IMR-90 (cell line): Measurements from ENCODE around the gene ENTPD1. TPM values are rescaled to one million over a fixed set of nuclear protein-coding genes. Genes with fewer than 3 reads are reported as not detected.

Source experiments
- ATAC-seq: fragments of 200-7000 bp; cut with Tn5 transposase; 2 replicates; pipeline ENCODE4 v1.9.1; 2020; ENCODE audit warnings: low read depth, mild to moderate bottlenecking, moderate library complexity
- BruUV-seq: library from RNA; stranded (reverse); fragments of 400-500 nt; replicated peaks from 2 replicates; lab custom pipeline; 2021; lab: Mats Ljungman, UMichigan
- CTCF ChIA-PET: fragments of 300-600 bp; formaldehyde crosslinking; extraction: SDS; loops from one replicate; lab custom pipeline; 2021; ENCODE audit warnings: antibody characterized with exemption; lab: Yijun Ruan, JAX
- POLR2A ChIA-PET: fragments of 300-600 bp; sonication (Branson Sonifier 250); formaldehyde crosslinking; loops from one replicate; lab custom pipeline; 2022; ENCODE audit warnings: antibody characterized with exemption; ENCODE audit not compliant: unreplicated experiment; lab: Charles Lee
- DNase-seq: peaks from one replicate; pipeline ENCODE4 v3.0.0; 2013
- H2AFZ ChIP-seq: replicated peaks from 2 replicates; pipeline ENCODE3; 2013; ENCODE audit warnings: low read length, mild to moderate bottlenecking; ENCODE audit not compliant: poor library complexity
- H2AK5ac ChIP-seq: 2 replicates; pipeline ENCODE4 v1.6.1; 2013; ENCODE audit warnings: low read depth, low read length, inconsistent platforms
- H2AK9ac ChIP-seq: replicated peaks from 2 replicates; pipeline ENCODE3; 2013; ENCODE audit warnings: mild to moderate bottlenecking, low read depth, low read length, moderate library complexity; ENCODE audit not compliant: poor library complexity
- H2BK120ac ChIP-seq: 2 replicates; pipeline ENCODE4 v1.6.1; 2013; ENCODE audit warnings: low read depth, low read length, inconsistent platforms
- H2BK15ac ChIP-seq: 3 replicates; pipeline ENCODE4 v1.6.1; 2013; ENCODE audit warnings: low read depth, low read length, inconsistent platforms
- H2BK20ac ChIP-seq: 2 replicates; pipeline ENCODE4 v1.6.1; 2013; ENCODE audit warnings: low read depth, mild to moderate bottlenecking, inconsistent platforms, low read length, moderate library complexity
- H2BK5ac ChIP-seq: 2 replicates; pipeline ENCODE4 v1.6.1; 2013; ENCODE audit warnings: mild to moderate bottlenecking, low read depth, low read length, inconsistent platforms; ENCODE audit not compliant: poor library complexity, severe bottlenecking
- H3K14ac ChIP-seq: replicated peaks from 2 replicates; pipeline ENCODE4 v1.6.1; 2013; ENCODE audit warnings: low read depth, low read length, inconsistent platforms
- H3K18ac ChIP-seq: 2 replicates; pipeline ENCODE4 v1.6.1; 2013; ENCODE audit warnings: low read depth, low read length, control low read depth
- H3K23ac ChIP-seq: 2 replicates; pipeline ENCODE4 v1.6.1; 2013; ENCODE audit warnings: low read depth, low read length, inconsistent platforms
- H3K27ac ChIP-seq: 2 replicates; pipeline ENCODE4 v1.5.1; 2013; ENCODE audit warnings: mild to moderate bottlenecking, control low read depth, low read length; ENCODE audit not compliant: insufficient read depth
- H3K27me3 ChIP-seq: 2 replicates; pipeline ENCODE4 v1.6.1; 2013; ENCODE audit warnings: low read length; ENCODE audit not compliant: control insufficient read depth, insufficient read depth
- H3K36me3 ChIP-seq: 2 replicates; pipeline ENCODE4 v1.6.1; 2013; ENCODE audit warnings: low read length, mixed read lengths; ENCODE audit not compliant: control insufficient read depth, insufficient read depth
- H3K4ac ChIP-seq: 2 replicates; pipeline ENCODE4 v1.6.1; 2013; ENCODE audit warnings: low read depth, low read length, inconsistent platforms
- H3K4me1 ChIP-seq: 2 replicates; pipeline ENCODE4 v1.6.1; 2013; ENCODE audit warnings: low read length, mixed read lengths; ENCODE audit not compliant: control insufficient read depth, insufficient read depth
- H3K4me2 ChIP-seq: 2 replicates; pipeline ENCODE4 v1.6.1; 2013; ENCODE audit warnings: low read depth, mild to moderate bottlenecking, control low read depth, low read length, moderate library complexity
- H3K4me3 ChIP-seq: 2 replicates; pipeline ENCODE4 v1.5.1; 2013; ENCODE audit warnings: low read depth, mild to moderate bottlenecking, control low read depth, low read length, moderate library complexity; ENCODE audit not compliant: insufficient read depth
- H3K56ac ChIP-seq: 2 replicates; pipeline ENCODE4 v1.6.1; 2013; ENCODE audit warnings: low read length, inconsistent platforms; ENCODE audit not compliant: insufficient read depth; ENCODE audit errors: extremely low read depth
- H3K79me1 ChIP-seq, 2 experiments: 2 replicates each; pipeline ENCODE4 v1.6.1; 2013; ENCODE audit warnings: low read length in 2 of 2, inconsistent platforms in 1 of 2, low read depth in 1 of 2
- H3K9ac ChIP-seq: 2 replicates; pipeline ENCODE4 v1.6.1; 2013; ENCODE audit warnings: low read depth, low read length, control low read depth
- H3K9me1 ChIP-seq: 2 replicates; pipeline ENCODE4 v1.6.1; 2013; ENCODE audit warnings: low read length, inconsistent platforms; ENCODE audit not compliant: insufficient read depth
- H3K9me3 ChIP-seq: 2 replicates; pipeline ENCODE4 v1.6.1; 2013; ENCODE audit warnings: low read length; ENCODE audit not compliant: control insufficient read depth, insufficient read depth
- H4K20me1 ChIP-seq: 2 replicates; pipeline ENCODE4 v1.6.1; 2013; ENCODE audit warnings: low read length, inconsistent platforms; ENCODE audit not compliant: insufficient read depth
- H4K5ac ChIP-seq: 2 replicates; pipeline ENCODE4 v1.6.1; 2013; ENCODE audit warnings: mild to moderate bottlenecking, low read depth, low read length, control low read depth
- H4K8ac ChIP-seq, 2 experiments: 2 replicates each; pipeline ENCODE4 v1.6.1; 2013; ENCODE audit warnings: low read depth in 2 of 2, low read length in 2 of 2, control low read depth in 1 of 2, inconsistent platforms in 1 of 2
- H4K91ac ChIP-seq: 2 replicates; pipeline ENCODE4 v1.6.1; 2013; ENCODE audit warnings: low read depth, low read length, inconsistent platforms; ENCODE audit not compliant: insufficient read depth
- BHLHE40 ChIP-seq: fragments of 150-350 bp; IDR thresholded peaks from 2 replicates; pipeline ENCODE4 v1.6.1; 2016; ENCODE audit warnings: mild to moderate bottlenecking, low read depth, low read length
- CEBPB ChIP-seq: IDR thresholded peaks from 2 replicates; pipeline ENCODE4 v1.6.1; 2012; ENCODE audit warnings: low read depth, low read length, improper control_type of control experiment
- CHD1 ChIP-seq: IDR thresholded peaks from 2 replicates; pipeline ENCODE4 v1.6.1; 2012; ENCODE audit warnings: low read depth, low read length, improper control_type of control experiment
- CTCF ChIP-seq: conservative IDR thresholded peaks from 2 replicates; pipeline ENCODE4 v1.5.1; 2012; ENCODE audit warnings: mild to moderate bottlenecking, low read depth, low read length, improper control_type of control experiment
- ELK1 ChIP-seq: fragments of 150-350 bp; IDR thresholded peaks from 2 replicates; pipeline ENCODE4 v1.6.1; 2016; ENCODE audit warnings: low read depth, mild to moderate bottlenecking, low read length, moderate library complexity, borderline replicate concordance
- FOS ChIP-seq: fragments of 150-350 bp; IDR thresholded peaks from 2 replicates; pipeline ENCODE4 v1.6.1; 2016; ENCODE audit warnings: low read depth, low read length
- MAFK ChIP-seq: IDR thresholded peaks from 2 replicates; pipeline ENCODE4 v1.6.1; 2012; ENCODE audit warnings: low read depth, low read length, improper control_type of control experiment
- MAZ ChIP-seq: IDR thresholded peaks from 2 replicates; pipeline ENCODE4 v1.6.1; 2012; ENCODE audit warnings: low read depth, mild to moderate bottlenecking, low read length, improper control_type of control experiment, moderate library complexity, borderline replicate concordance
- MXI1 ChIP-seq: IDR thresholded peaks from 2 replicates; pipeline ENCODE4 v1.6.1; 2012; ENCODE audit warnings: low read depth, mild to moderate bottlenecking, low read length, moderate library complexity, borderline replicate concordance
- NFE2L2 ChIP-seq: fragments of 150-350 bp; IDR thresholded peaks from 2 replicates; pipeline ENCODE4 v1.6.1; 2016; ENCODE audit warnings: low read depth, mild to moderate bottlenecking, low read length
- POLR2A ChIP-seq: IDR thresholded peaks from 2 replicates; pipeline ENCODE4 v1.6.1; 2012; ENCODE audit warnings: mild to moderate bottlenecking, low read depth, low read length
- RCOR1 ChIP-seq: IDR thresholded peaks from 2 replicates; pipeline ENCODE4 v1.6.1; 2012; ENCODE audit warnings: mild to moderate bottlenecking, low read length, improper control_type of control experiment; ENCODE audit not compliant: insufficient replicate concordance
- RFX5 ChIP-seq: IDR thresholded peaks from 2 replicates; pipeline ENCODE4 v1.8.0; 2012; ENCODE audit warnings: low read depth, mild to moderate bottlenecking, low read length, moderate library complexity
- SMC3 ChIP-seq: fragments of 150-350 bp; IDR thresholded peaks from 2 replicates; pipeline ENCODE4 v1.6.1; 2016; ENCODE audit warnings: low read depth, mild to moderate bottlenecking, antibody characterized with exemption, low read length, moderate library complexity
- USF2 ChIP-seq: fragments of 150-350 bp; IDR thresholded peaks from 2 replicates; pipeline ENCODE4 v1.6.1; 2017; ENCODE audit warnings: mild to moderate bottlenecking, antibody characterized with exemption, low read length, low read depth
- WGBS, 2 experiments: methylation state at CpG; one replicate each; pipeline versions ENCODE4 v1.1.5 to v1.1.7; 2013; ENCODE audit warnings: missing lambda C conversion rate in 2 of 2; ENCODE audit not compliant: insufficient read length in 1 of 2; ENCODE audit errors: extremely low coverage in 2 of 2; 5-methylcytosine and 5-hydroxymethylcytosine counted together
- dilution Hi-C: fragments of 300-500 bp; cut with HindIII; formaldehyde crosslinking; loops from one replicate; pipeline ENCODE4 v1.14.3; 2018; ENCODE audit warnings: low sequenced_read_pairs; ENCODE audit not compliant: unreplicated experiment
- in situ Hi-C: fragments of 300-500 bp; cut with MboI; formaldehyde crosslinking; loops from 3 replicates; pipeline ENCODE4 v1.14.3; 2019; ENCODE audit warnings: low sequenced_read_pairs, inconsistent platforms, mixed read lengths
- intact Hi-C: fragments of 100-400 bp; cut with micrococcal nuclease; formaldehyde crosslinking; loops from 2 replicates; pipeline ENCODE4 v1.10.0; 2022
- polyA plus RNA-seq, 3 experiments: library from polyadenylated mRNA; depleted of rRNA; stranded (reverse); fragments of >200 nt; gene quantifications; 2 replicates each; pipeline ENCODE4 v1.2.3, GENCODE V29; 2012; ENCODE audit warnings: low replicate concordance in 1 of 3
- total RNA-seq: library from RNA; depleted of rRNA; stranded (reverse); fragments of >200 nt; gene quantifications from 2 replicates; pipeline ENCODE4 v1.2.3, GENCODE V29; 2012

ENTPD1 gene
- total and polyA plus RNA-seq, 2 of the 4 experiments (the other 2 are of a cell fraction), result under 0.01 TPM; not detected in 1

- H4K91ac ChIP-seq, result peak overlapping the region; percentile 72; the same call in 1 of the 2 replicates
- H3K14ac ChIP-seq, result peak overlapping the region; percentile 91
- in situ Hi-C loops (no loop called here), dilution Hi-C loops (no loop called here), intact Hi-C loops (loop anchor here (1.0 kb wide), 1 partner anchor 29 kb away; no protein-coding TSS in a partner anchor)
- H2BK120ac ChIP-seq, result peak overlapping the region; percentile 91
- BruUV-seq, result no TSS peak
- no peaks in the 10 kb centered on the region for H3K27me3 ChIP-seq
- no peak overlapping the region for H2AK9ac ChIP-seq
- CTCF ChIA-PET, result interaction anchor here (0.6 to 1.6 kb wide), 3 partner anchors 19 to 124 kb away, joined by 3 to 4 read pairs (median 3); partner anchors contain the start of gene TCTN3
- DNase-seq (no peak), ATAC-seq (no peak)
- no peaks in the 10 kb centered on the region for H3K36me3 ChIP-seq
- H3K9me1 ChIP-seq, result peaks cover 4% of the 10 kb centered on the region
- H3K23ac ChIP-seq, result peak overlapping the region; percentile 92
- peak overlapping the region; percentile 63; the same call in 1 of the 2 replicates for H3K56ac ChIP-seq
- 0 out of 2 replicates have a peak overlapping the region, but pooled peaks have one; percentile 24 for H4K5ac ChIP-seq
- H3K4me1 ChIP-seq, result peaks cover 19% of the 10 kb centered on the region
- H2AFZ ChIP-seq, result no peak overlapping the region
- no peak overlapping the region for H3K4me3 ChIP-seq
- peak overlapping the region; percentile 99 for H2BK20ac ChIP-seq
- no peak overlapping the region for H3K4me2 ChIP-seq
- peak overlapping the region; percentile 71; the same call in 1 of the 2 replicates for H3K18ac ChIP-seq
- WGBS, 2 experiments, result no CpG with 5 or more reads among the region's 1 CpG
- H2BK5ac ChIP-seq, result no peak overlapping the region
- H3K79me1 ChIP-seq, result no peaks in the 10 kb centered on the region
- peak overlapping the region in 1 of 2 experiments; percentile 80; a peak in 2 of 4 replicates for H4K8ac ChIP-seq
- no peaks in the 10 kb centered on the region for H4K20me1 ChIP-seq
- H3K9ac ChIP-seq, result no peak overlapping the region
- no peak for TF ChIP-seq RCOR1
- TF ChIP-seq POLR2A, result no peak
- no peak for TF ChIP-seq CHD1
- TF ChIP-seq FOS, result no peak
- TF ChIP-seq MAZ, result no peak
- TF ChIP-seq USF2, result no peak
- no peak for TF ChIP-seq ELK1
- TF ChIP-seq BHLHE40, result no peak
- TF ChIP-seq CTCF, result no peak
- no peak for TF ChIP-seq MAFK
- TF ChIP-seq SMC3, result no peak
- TF ChIP-seq RFX5, result no peak
- no peak for TF ChIP-seq NFE2L2
- TF ChIP-seq CEBPB, result no peak
- TF ChIP-seq MXI1, result no peak
- H3K9me3 ChIP-seq, result peaks cover 2% of the 10 kb centered on the region; the same call in 1 of the 2 replicates
- POLR2A ChIA-PET, result no interaction called here
- peak overlapping the region; percentile 53 for H2BK15ac ChIP-seq
- peak overlapping the region; percentile 86 for H2AK5ac ChIP-seq
- peak overlapping the region; percentile 86 for H3K4ac ChIP-seq
- H3K27ac ChIP-seq, result no peak overlapping the region
These were observed 62.0 kb downstream of the ENTPD1 start for GRCh38 chr10:95818010-95818409.
